Activated CD8-positive, alpha-beta memory T cell treated with anti-CD3 and anti-CD28 coated beads, Interleukin-2, amount 50 U/mL, for 4 hours (primary cell): Measurements from ENCODE around the gene TSPAN1.
"Not testable (repeated sequence)": the region's sequence is repeated elsewhere in the genome, so short reads cannot be mapped to it uniquely, and the experiment has no call there.

Experiments used
- DNase-seq: peaks from one replicate; pipeline ENCODE4 v3.0.0-alpha.2; 2020

The TSPAN1 gene

DNA sequence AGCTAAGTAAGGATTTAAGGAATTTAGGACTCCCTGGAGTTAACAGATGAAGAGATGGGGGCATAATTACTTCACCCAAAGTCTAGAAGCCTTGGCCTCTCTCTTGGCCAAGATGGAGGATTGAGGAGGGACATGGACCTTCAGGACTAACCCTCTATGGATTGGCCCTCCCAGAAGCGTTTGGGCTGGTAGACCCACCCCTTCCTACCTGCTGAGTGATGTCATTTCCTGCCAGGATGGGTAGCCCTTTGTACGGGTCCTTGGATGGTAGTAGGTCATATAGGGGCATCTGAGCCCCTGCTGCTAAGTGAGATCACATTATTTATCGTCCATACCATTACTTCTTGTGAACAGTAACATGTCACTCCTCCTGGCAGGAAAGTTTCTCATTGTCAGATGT is 45.9 kb downstream of the TSPAN1 start:
- DNase-seq = no peak

DNA sequence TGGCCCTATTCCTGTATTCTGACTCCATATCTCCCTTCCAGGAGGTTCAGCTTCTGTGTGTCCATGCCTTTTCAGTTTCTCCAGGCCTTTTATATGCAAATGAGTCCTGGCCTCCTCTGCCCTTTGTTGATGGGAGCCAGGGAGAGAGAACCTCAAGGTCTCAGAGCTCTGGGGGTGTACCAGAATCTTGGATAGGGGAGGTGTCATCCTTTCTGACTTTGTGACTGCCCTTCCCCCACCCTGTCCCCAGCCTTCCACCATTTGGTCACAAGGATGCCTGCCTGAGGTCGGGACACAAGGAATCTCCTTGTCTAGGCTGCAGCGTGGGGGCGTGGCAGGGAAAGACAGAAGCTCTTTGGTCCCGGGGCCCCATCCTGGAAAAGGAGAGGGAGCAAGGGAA is 46.9 kb downstream of the TSPAN1 start:
- DNase-seq = no peak

DNA sequence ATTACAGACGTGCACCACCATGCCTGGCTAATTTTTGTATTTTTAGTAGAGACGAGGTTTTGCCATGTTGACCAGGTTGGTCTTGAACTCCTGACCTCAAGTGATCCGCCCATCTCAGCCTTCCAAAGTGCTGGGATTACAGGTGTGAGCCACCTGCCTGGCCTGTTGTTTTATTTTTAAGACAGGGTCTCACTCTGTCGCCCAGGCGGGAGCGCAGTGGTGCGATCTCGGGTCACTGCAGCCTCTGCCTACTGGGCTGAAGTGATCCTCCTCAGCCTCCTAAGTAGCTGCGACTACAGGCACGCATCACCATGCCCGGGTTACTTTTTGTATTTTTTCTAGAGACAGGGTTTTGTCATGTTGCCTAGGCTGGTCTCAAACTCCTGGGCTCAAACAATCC is 48.2 kb downstream of the TSPAN1 start:
- DNase-seq = not testable (repeated sequence)

DNA sequence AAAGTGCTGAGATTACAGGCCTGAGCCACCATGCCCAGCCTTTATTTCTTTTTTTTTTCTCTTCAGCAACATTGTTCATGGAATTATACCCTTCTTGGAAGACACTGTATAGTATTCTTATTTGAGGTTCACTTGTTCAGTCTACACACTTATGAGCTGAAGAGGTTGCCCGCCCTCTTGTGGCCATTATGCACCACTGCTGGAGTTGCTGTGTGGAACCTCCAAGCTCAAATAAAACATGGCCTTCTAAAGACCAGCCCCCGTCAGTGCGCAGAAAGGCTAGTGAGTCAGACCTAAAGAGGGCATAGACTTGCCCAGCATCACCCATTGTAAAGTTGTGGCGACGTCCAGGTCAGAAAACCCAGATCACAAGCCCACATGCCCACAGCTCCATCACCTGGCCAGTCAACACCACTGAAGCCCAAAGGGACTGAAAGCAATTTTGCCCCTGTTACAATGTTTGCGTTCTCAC is 48.6 kb downstream of the TSPAN1 start:
- DNase-seq = peak; percentile 55

DNA sequence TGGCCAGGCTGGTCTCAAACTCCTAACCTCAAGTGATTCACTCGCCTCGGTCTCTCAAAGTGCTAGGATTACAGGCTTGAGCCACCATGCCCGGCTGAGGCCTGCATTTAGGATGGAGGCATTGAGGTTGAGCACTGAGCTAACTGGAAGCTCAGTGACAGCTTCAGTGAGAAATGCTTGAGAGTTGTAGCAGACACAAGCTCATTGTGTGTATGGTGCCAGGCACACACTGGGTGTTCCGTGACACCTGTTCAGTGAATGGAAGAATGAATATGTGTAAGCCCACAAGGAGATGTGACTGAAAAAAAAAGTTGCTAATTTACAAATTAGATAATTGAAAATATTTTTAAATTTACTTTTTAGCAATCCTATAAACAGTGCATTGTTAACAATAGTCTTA is 50.1 kb downstream of the TSPAN1 start:
- DNase-seq = no peak

DNA sequence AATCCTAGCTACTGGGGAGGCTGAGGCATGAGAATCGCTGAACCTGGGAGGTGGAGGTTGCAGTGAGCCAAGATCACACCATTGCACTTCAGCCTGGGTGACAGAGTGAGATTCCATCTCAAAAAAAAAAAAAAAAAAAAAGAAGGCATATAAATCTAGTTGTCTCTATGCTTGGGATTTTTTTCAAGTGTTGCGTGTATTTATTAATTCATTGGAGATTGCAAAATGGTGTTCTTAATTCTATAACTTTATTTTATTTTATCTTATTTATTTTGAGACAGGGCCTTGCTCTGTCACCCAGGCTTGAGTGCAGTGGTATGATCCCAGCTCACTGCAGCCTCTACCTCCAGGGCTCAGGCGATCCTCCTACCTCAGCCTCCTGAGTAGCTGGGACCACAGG is 56.3 kb downstream of the TSPAN1 start:
- not testable (repeated sequence) for DNase-seq
